ENCODE measurements around the gene GALC. TPM values are rescaled to one million over a fixed set of nuclear protein-coding genes. Genes with fewer than 3 reads are reported as not detected.

The GALC gene
- total RNA-seq, 1 donor = 19.9 TPM

- no peak for DNase-seq (ENCODE audit: low read depth)
- TF ChIP-seq CTCF (IDR thresholded peaks at IDR 0.05; ENCODE audit: insufficient read depth, low read depth, low read length) = no peak
- H3K4me3 ChIP-seq (ENCODE audit: low read depth, low read length) = no peak overlapping the region
Observed at GRCh38 chr14:87967496-87967895, 25.5 kb downstream of the GALC start.

GRCh38 chr14:87966816-87967215 lies 26.2 kb downstream of the GALC start:
- DNase-seq (ENCODE audit: low read depth) = no peak

GRCh38 chr14:87961246-87961645 lies 31.7 kb downstream of the GALC start:
- TF ChIP-seq CTCF (IDR thresholded peaks at IDR 0.05; ENCODE audit: insufficient read depth, low read depth, low read length) = no peak
- no peak overlapping the region for H3K4me3 ChIP-seq (ENCODE audit: low read depth, low read length)
- no peak for DNase-seq (ENCODE audit: low read depth)

More at GRCh38 chr14:87966816-87967215, 26.2 kb downstream of the GALC start:
- no peak overlapping the region for H3K4me3 ChIP-seq (ENCODE audit: low read depth, low read length)
- no peak for TF ChIP-seq CTCF (IDR thresholded peaks at IDR 0.05; ENCODE audit: insufficient read depth, low read depth, low read length)

GRCh38 chr14:87960013-87960787 lies 32.8 kb downstream of the GALC start:
- DNase-seq (ENCODE audit: low read depth) = no peak
- TF ChIP-seq CTCF (IDR thresholded peaks at IDR 0.05; ENCODE audit: insufficient read depth, low read depth, low read length) = no peak
- no peak overlapping the region for H3K4me3 ChIP-seq (ENCODE audit: low read depth, low read length)

- no peak for TF ChIP-seq CTCF (IDR thresholded peaks at IDR 0.05; ENCODE audit: insufficient read depth, low read depth, low read length)
- no peak overlapping the region for H3K4me3 ChIP-seq (ENCODE audit: low read depth, low read length)
- DNase-seq (ENCODE audit: low read depth) = no peak
Observed at GRCh38 chr14:87955501-87955900, 37.5 kb downstream of the GALC start.

- no peak for DNase-seq (ENCODE audit: low read depth)
- TF ChIP-seq CTCF (IDR thresholded peaks at IDR 0.05; ENCODE audit: insufficient read depth, low read depth, low read length) = no peak
- H3K4me3 ChIP-seq (ENCODE audit: low read depth, low read length) = no peak overlapping the region
Observed at GRCh38 chr14:87952307-87953094, 40.5 kb downstream of the GALC start.

Measured in fibroblast of villous mesenchyme (primary cell).